K562 (cell line): ENCODE data around the gene GSTM5. TPM values are rescaled to one million over a fixed set of nuclear protein-coding genes. Genes with fewer than 3 reads are reported as not detected.

Experiments
- ATF7 ChIP-seq: fragments of 450-650 bp; IDR thresholded peaks from 2 replicates; pipeline ENCODE4 v1.7.1; 2014; ENCODE audit warnings: mild to moderate bottlenecking, moderate library complexity
- CBFA2T3 ChIP-seq: fragments of 450-650 bp; IDR thresholded peaks from 2 replicates; pipeline ENCODE4 v1.6.1; 2017
- CREB3 ChIP-seq: fragments of 450-650 bp; conservative IDR thresholded peaks from 2 replicates; pipeline ENCODE4 v1.6.1; 2016; ENCODE audit warnings: missing genetic modification characterization, low read depth, mild to moderate bottlenecking, missing compliant biosample characterization, moderate library complexity
- FOXA1 ChIP-seq: fragments of 450-650 bp; IDR thresholded peaks from 2 replicates; pipeline ENCODE4 v1.6.1; 2016; ENCODE audit warnings: mild to moderate bottlenecking, borderline replicate concordance
- FOXP1 ChIP-seq: sonication (generic); formaldehyde crosslinking; IDR thresholded peaks from 2 replicates; pipeline ENCODE4 v1.8.0; 2022; ENCODE audit warnings: mild to moderate bottlenecking, missing genetic modification reagents
- GTF2B ChIP-seq: IDR thresholded peaks from 2 replicates; pipeline ENCODE4 v1.6.1; 2011; ENCODE audit not compliant: insufficient read length; ENCODE audit errors: extremely low read depth
- HMG20A ChIP-seq: fragments of 450-650 bp; formaldehyde crosslinking; conservative IDR thresholded peaks from 2 replicates; pipeline ENCODE4 v1.4.0; 2020; ENCODE audit warnings: mild to moderate bottlenecking, mixed read lengths
- HNRNPL ChIP-seq: fragments of 200-400 bp; formaldehyde crosslinking; IDR thresholded peaks from 2 replicates; pipeline ENCODE4 v1.6.1; 2017; ENCODE audit warnings: low read depth, mild to moderate bottlenecking, low read length
- NCOA1 ChIP-seq: fragments of 450-650 bp; IDR thresholded peaks from 2 replicates; pipeline ENCODE4 v1.6.1; 2016; ENCODE audit warnings: low read depth
- NCOA4 ChIP-seq: fragments of 450-650 bp; IDR thresholded peaks from 2 replicates; pipeline ENCODE4 v1.6.1; 2018; ENCODE audit warnings: mild to moderate bottlenecking; ENCODE audit not compliant: partially characterized antibody
- PATZ1 ChIP-seq: fragments of 250-450 bp; sonication (Bioruptor Pico); IDR thresholded peaks from 2 replicates; pipeline ENCODE4 v1.5.0; 2020; ENCODE audit warnings: mild to moderate bottlenecking, borderline replicate concordance
- PHF8 ChIP-seq: fragments of 200-600 bp; sonication (generic); IDR thresholded peaks from 2 replicates; pipeline ENCODE4 v1.6.1; 2012; ENCODE audit warnings: mixed run types, mild to moderate bottlenecking, inconsistent platforms, low read length, moderate library complexity, borderline replicate concordance
- POLR2H ChIP-seq: IDR thresholded peaks from 2 replicates; pipeline ENCODE4 v1.6.1; 2016; ENCODE audit warnings: missing genetic modification characterization, low read depth, mild to moderate bottlenecking, control low read depth, missing compliant biosample characterization, moderate library complexity
- SP1 ChIP-seq: sonication (generic); formaldehyde crosslinking; IDR thresholded peaks from 2 replicates; pipeline ENCODE4 v1.8.1; 2022; ENCODE audit warnings: mild to moderate bottlenecking, missing genetic modification reagents
- SRSF1 ChIP-seq: fragments of 200-400 bp; formaldehyde crosslinking; IDR thresholded peaks from 2 replicates; pipeline ENCODE4 v1.6.1; 2017; ENCODE audit warnings: mild to moderate bottlenecking, low read depth, low read length, moderate library complexity
- TAF15 ChIP-seq: fragments of 200-400 bp; formaldehyde crosslinking; IDR thresholded peaks from 2 replicates; pipeline ENCODE4 v1.6.1; 2017; ENCODE audit warnings: mild to moderate bottlenecking, low read depth, low read length, moderate library complexity
- TAF7 ChIP-seq: fragments of 450-650 bp; IDR thresholded peaks from 2 replicates; pipeline ENCODE4 v1.6.1; 2016; ENCODE audit warnings: missing genetic modification characterization, missing compliant biosample characterization
- TEAD2 ChIP-seq: fragments of 450-650 bp; IDR thresholded peaks from 2 replicates; pipeline ENCODE4 v1.6.1; 2016; ENCODE audit warnings: missing genetic modification characterization, control low read depth, missing compliant biosample characterization
- THAP7 ChIP-seq: fragments of 250-450 bp; sonication (Bioruptor Pico); IDR thresholded peaks from 2 replicates; pipeline ENCODE4 v1.5.0; 2021
- USF1 ChIP-seq: sonication (generic); formaldehyde crosslinking; IDR thresholded peaks from 2 replicates; pipeline ENCODE4 v1.9.0; 2022; ENCODE audit warnings: mild to moderate bottlenecking, missing genetic modification reagents
- ZNF184 ChIP-seq: sonication (generic); formaldehyde crosslinking; IDR thresholded peaks from 2 replicates; pipeline ENCODE4 v1.5.0; 2020; ENCODE audit warnings: missing genetic modification reagents
- ZNF253 ChIP-seq: fragments of 250-450 bp; sonication (Bioruptor Pico); conservative IDR thresholded peaks from 2 replicates; pipeline ENCODE4 v1.6.1; 2021; ENCODE audit warnings: mild to moderate bottlenecking
- ZNF696 ChIP-seq: fragments of 250-450 bp; sonication (Bioruptor Pico); conservative IDR thresholded peaks from 2 replicates; pipeline ENCODE4 v1.4.0; 2020; ENCODE audit warnings: mild to moderate bottlenecking, moderate library complexity
- polyA plus RNA-seq, 8 experiments: library from polyadenylated mRNA; depleted of rRNA in 4 of 8; stranded (reverse) in 5 of 8; unstranded in 3 of 8; fragments of >200 nt; fragmentation: Nextera tagmentation in 2 of 8; fragmentation: Illumina TruSeq in 1 of 8; extraction: Ambion mirVana in 2 of 8; extraction: Trizol in 1 of 8; gene quantifications; 2 replicates each; pipeline versions ENCODE4 v1.2.1 to v1.2.3, GENCODE V29; 2011 to 2014; ENCODE audit warnings: inconsistent platforms in 1 of 8, missing spikeins in 1 of 8
- total RNA-seq, 7 experiments: library from RNA; depleted of rRNA in 6 of 7; stranded (reverse); fragments of >200 nt in 6 of 7; fragmentation: Illumina TruSeq in 2 of 7; extraction: Trizol in 2 of 7; gene quantifications; 2 replicates each; pipeline versions ENCODE4 v1.2.1 to v1.2.3, GENCODE V29; 2011 to 2021; ENCODE audit warnings: low replicate concordance in 1 of 7

The GSTM5 gene
- total and polyA plus RNA-seq, 9 of the 15 experiments (the other 6 are each of a cell fraction or from before 2014, with no cell fraction given) = not detected

- 0 out of 2 replicates have a peak, but pooled peaks have one; percentile 19 for TF ChIP-seq USF1 (CRISPR knock-in tag)
- no peak for TF ChIP-seq PATZ1 (CRISPR knock-in tag)
- TF ChIP-seq ZNF253 (CRISPR knock-in tag) = no peak
- TF ChIP-seq HNRNPL = no peak
- no peak for TF ChIP-seq TAF15
- 0 out of 2 replicates have a peak, but pooled peaks have one; percentile 32 for TF ChIP-seq SP1 (CRISPR knock-in tag)
- TF ChIP-seq FOXA1 = no peak
- no peak for TF ChIP-seq POLR2H
- TF ChIP-seq ZNF696 (CRISPR knock-in tag) = no peak
- TF ChIP-seq NCOA1 = no peak
- no peak for TF ChIP-seq GTF2B
- TF ChIP-seq CBFA2T3 = no peak
- no peak for TF ChIP-seq TEAD2 (tag)
- TF ChIP-seq TAF7 (tag) = no peak
- no peak for TF ChIP-seq THAP7
- TF ChIP-seq HMG20A (CRISPR knock-in tag) = no peak
- TF ChIP-seq SRSF1 = no peak
- TF ChIP-seq NCOA4 = no peak
- no peak for TF ChIP-seq ZNF184 (CRISPR knock-in tag)
- TF ChIP-seq FOXP1 (CRISPR knock-in tag) = no peak
- TF ChIP-seq CREB3 (tag) = no peak
- TF ChIP-seq ATF7 = no peak
- 0 out of 2 replicates have a peak, but pooled peaks have one; percentile 7 for TF ChIP-seq PHF8
Observed at GRCh38 chr1:109667452-109668122, 44.5 kb upstream of the GSTM5 start, which contains the start of gene GSTM2 (continued).
